Calu3 (cell line): Measurements from ENCODE around the gene SIPA1. TPM values are rescaled to one million over a fixed set of nuclear protein-coding genes. Genes with fewer than 3 reads are reported as not detected.

ENCODE experiments used
- BruUV-seq: library from RNA; stranded (reverse); fragments of 400-500 nt; replicated peaks from 2 replicates; lab custom pipeline; 2021; lab: Mats Ljungman, UMichigan
- CTCF ChIA-PET: fragments of 300-600 bp; sonication (Branson Sonifier 250); formaldehyde crosslinking; loops from one replicate; lab custom pipeline; 2022; ENCODE audit warnings: antibody characterized with exemption; lab: Charles Lee
- DNase-seq: peaks from one replicate; pipeline ENCODE4 v3.0.0; 2022
- H3K27ac Mint-ChIP-seq: one replicate; pipeline ENCODE4 v1.8.0; 2022; ENCODE audit warnings: mixed read lengths; ENCODE audit not compliant: unreplicated experiment
- H3K27me3 Mint-ChIP-seq: one replicate; pipeline ENCODE4 v1.8.0; 2022; ENCODE audit warnings: mixed read lengths; ENCODE audit not compliant: unreplicated experiment
- H3K36me3 Mint-ChIP-seq: one replicate; pipeline ENCODE4 v1.8.0; 2022; ENCODE audit warnings: mild to moderate bottlenecking, moderate library complexity, mixed read lengths; ENCODE audit not compliant: insufficient read depth, unreplicated experiment
- H3K4me1 Mint-ChIP-seq: one replicate; pipeline ENCODE4 v1.8.0; 2022; ENCODE audit warnings: mild to moderate bottlenecking, low read depth, mixed read lengths; ENCODE audit not compliant: unreplicated experiment
- H3K4me3 Mint-ChIP-seq: one replicate; pipeline ENCODE4 v1.8.0; 2022; ENCODE audit warnings: mild to moderate bottlenecking, low read depth, moderate library complexity, mixed read lengths; ENCODE audit not compliant: unreplicated experiment
- H3K9me3 Mint-ChIP-seq: one replicate; pipeline ENCODE4 v1.8.0; 2022; ENCODE audit warnings: low read depth, mixed read lengths; ENCODE audit not compliant: unreplicated experiment
- CTCF ChIP-seq: fragments of 200-600 bp; IDR thresholded peaks from one replicate; pipeline ENCODE4 v1.8.0; 2022; ENCODE audit warnings: antibody characterized with exemption; ENCODE audit not compliant: unreplicated experiment
- intact Hi-C: fragments of 100-400 bp; cut with micrococcal nuclease; formaldehyde crosslinking; loops from one replicate; pipeline ENCODE4 v1.10.0; 2022; ENCODE audit not compliant: unreplicated experiment
- total RNA-seq: library from RNA; stranded (reverse); gene quantifications from 2 replicates; pipeline ENCODE4 v1.2.3, GENCODE V29; 2022

SIPA1 gene
- total RNA-seq, 1 experiment from 2014 or later, result 41.3 TPM

DNA sequence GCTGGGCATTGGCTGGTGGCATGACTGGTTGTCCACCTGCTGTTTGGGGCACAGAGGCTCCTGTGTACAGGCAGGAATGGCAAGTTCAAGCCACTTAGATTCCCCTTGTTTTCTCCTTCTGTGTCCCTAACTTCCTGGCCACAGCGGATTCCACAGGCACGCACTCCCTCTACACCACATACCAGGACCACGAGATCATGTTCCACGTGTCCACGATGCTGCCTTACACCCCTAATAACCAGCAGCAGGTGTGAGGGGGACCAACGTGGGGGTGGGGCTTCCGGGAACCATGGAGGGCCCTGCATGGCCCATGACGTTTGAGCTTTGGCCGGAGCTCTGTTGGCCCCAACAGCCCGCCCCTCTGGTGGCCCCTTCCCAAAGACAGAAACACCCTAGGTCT is 7.8 kb downstream of the SIPA1 start:
- Mint-ChIP-seq H3K4me3 (no peak overlapping the region), H3K27ac (no peak overlapping the region), H3K9me3 (no peaks in the 10 kb centered on the region), H3K27me3 (no peaks in the 10 kb centered on the region), H3K4me1 (peaks cover 27% of the 10 kb centered on the region), H3K36me3 (peaks cover 31% of the 10 kb centered on the region)
- CTCF ChIA-PET, result no interaction called here
- no peak for DNase-seq
- TF ChIP-seq CTCF, result no peak
- BruUV-seq, result no TSS peak
- intact Hi-C loops, result no loop called here

GRCh38 chr11:65646288-65646957 is 8.5 kb downstream of the SIPA1 start:
- BruUV-seq, result no TSS peak
- H3K9me3 Mint-ChIP-seq, result no peaks in the 10 kb centered on the region
- H3K27me3 Mint-ChIP-seq, result no peaks in the 10 kb centered on the region
- no peak for TF ChIP-seq CTCF
- H3K27ac Mint-ChIP-seq, result no peak overlapping the region
- DNase-seq, result no peak
- intact Hi-C loops, result no loop called here
- H3K36me3 Mint-ChIP-seq, result peaks cover 33% of the 10 kb centered on the region
- CTCF ChIA-PET, result no interaction called here
- no peak overlapping the region for H3K4me3 Mint-ChIP-seq
- peaks cover 35% of the 10 kb centered on the region for H3K4me1 Mint-ChIP-seq

GRCh38 chr11:65646958-65647701 is 9.2 kb downstream of the SIPA1 start:
- Mint-ChIP-seq H3K4me1 (peaks cover 42% of the 10 kb centered on the region), H3K9me3 (no peaks in the 10 kb centered on the region), H3K27ac (no peak overlapping the region), H3K36me3 (peaks cover 34% of the 10 kb centered on the region), H3K4me3 (no peak overlapping the region), H3K27me3 (no peaks in the 10 kb centered on the region)
- DNase-seq, result no peak
- no TSS peak for BruUV-seq
- no peak for TF ChIP-seq CTCF
- intact Hi-C loops, result no loop called here
- CTCF ChIA-PET, result no interaction called here

DNA sequence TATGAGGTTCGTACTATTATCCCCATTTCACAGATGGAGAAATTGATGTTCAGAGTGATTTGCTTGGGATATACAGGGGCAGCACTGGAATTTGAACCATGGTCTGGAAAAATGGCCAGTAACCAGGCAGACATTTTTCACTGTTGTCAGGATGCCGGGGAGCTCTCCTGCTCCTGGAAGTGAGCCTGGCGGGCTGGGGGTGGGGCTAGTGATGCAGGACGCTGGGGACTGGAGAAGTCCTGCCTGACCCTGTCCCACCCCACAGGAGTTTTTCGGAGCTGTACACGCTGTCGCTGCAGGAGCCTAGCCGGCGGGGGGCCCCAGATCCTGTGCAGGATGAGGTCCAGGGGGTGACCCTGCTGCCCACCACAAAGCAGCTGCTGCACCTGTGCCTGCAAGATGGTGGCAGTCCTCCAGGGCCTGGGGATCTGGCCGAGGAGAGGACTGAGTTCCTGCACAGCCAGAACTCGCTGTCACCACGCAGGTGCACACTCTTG is 11.1 kb downstream of the SIPA1 start:
- peaks cover 53% of the 10 kb centered on the region for H3K36me3 Mint-ChIP-seq
- no TSS peak for BruUV-seq

More for the DNA sequence above, 11.1 kb downstream of the SIPA1 start:
- Mint-ChIP-seq H3K27ac (no peak overlapping the region), H3K27me3 (no peaks in the 10 kb centered on the region), H3K9me3 (no peaks in the 10 kb centered on the region), H3K4me3 (no peak overlapping the region), H3K4me1 (peaks cover 48% of the 10 kb centered on the region)
- intact Hi-C loops, result no loop called here
- CTCF ChIA-PET, result interaction anchor here (0.6 to 1.2 kb wide), 2 partner anchors 10 to 77 kb away, joined by 3 to 4 read pairs; partner anchors contain the start of gene FAM89B
- DNase-seq, result no peak
- TF ChIP-seq CTCF, result no peak
